ENCODE results near the gene SLCO4A1.
A peak's percentile ranks its signal among the peaks of the same experiment; 100 is the strongest.

The SLCO4A1 gene

DNA sequence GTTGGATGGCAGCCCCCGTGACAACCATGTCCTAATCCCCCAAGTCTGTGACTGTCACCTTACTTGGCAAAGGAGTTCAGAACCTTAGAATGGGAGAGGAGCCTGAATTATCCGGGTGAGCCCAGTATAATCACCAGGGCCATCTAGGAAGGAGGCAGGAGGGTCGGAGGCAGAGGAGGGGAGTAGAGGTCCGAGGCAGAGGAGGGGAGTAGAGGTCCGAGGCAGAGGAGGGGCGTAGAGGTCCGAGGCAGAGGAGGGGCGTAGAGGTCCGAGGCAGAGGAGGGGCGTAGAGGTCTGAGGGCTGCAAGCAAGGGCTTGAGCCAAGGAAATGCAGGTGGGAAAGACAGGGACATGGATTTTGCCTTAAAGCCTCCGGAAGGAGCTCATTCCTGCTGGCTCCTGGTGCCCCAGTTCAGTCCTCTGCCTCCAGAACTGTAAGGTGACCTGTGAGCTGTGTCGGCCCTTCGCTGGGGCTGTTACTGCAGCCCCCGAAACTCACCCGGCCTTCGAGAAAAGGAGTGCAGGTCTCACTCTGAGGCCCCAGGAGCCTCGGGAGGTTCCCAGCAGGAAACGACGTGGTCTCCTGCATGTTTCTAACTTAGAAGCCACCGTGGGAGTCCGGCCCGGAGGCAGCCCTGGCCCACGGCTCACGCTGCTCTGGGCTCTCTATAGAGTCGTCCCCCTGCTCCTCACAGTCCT, 20.0 kb upstream of the SLCO4A1 start:
- TF ChIP-seq POLR2AphosphoS5 (IDR thresholded peaks at IDR 0.05; ENCODE audit: low read depth, low read length) = no peak
- TF ChIP-seq REST (IDR thresholded peaks at IDR 0.05; ENCODE audit: insufficient read depth in 1 of 2, low read depth in 2 of 2, low read length in 2 of 2) = no peak
- TF ChIP-seq FOXP2 (optimal IDR thresholded peaks at IDR 0.05; ENCODE audit: borderline replicate concordance, extremely low read depth, extremely low read length, insufficient read depth) = no peak
- no peak for TF ChIP-seq TAF1 (IDR thresholded peaks at IDR 0.05; ENCODE audit: borderline replicate concordance, insufficient read depth, low read length)

DNA sequence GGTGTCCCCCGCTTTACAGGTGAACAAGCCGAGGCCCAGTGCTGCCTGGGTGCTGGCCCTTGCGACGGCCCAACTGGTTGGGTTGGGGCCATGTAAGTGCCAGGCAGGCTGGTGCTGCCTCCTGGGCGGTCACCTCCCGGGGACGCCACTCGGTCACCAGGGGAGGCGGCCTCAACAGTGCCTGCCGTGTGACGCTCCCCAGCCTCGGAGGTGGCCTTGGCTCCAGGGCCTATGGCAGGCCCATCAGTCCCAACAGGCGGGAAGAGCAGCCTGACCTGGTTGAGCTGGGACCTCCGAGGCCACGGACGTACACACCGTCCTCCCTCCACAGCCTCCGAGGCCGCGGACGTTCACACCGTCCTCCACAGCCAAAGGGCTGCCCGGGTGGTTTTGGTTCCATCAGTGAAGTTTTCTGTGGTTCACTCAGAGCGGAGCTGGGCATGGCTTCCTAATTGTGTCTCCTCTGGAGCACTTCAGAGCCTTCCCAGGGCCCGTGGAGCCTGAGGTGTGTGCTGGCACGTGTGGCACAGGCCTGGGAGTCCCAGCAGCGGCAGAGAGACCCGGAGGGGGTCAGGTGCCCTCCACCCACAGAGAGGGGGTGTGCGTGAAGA, 19.3 kb upstream of the SLCO4A1 start:
- no peak for TF ChIP-seq POLR2AphosphoS5 (IDR thresholded peaks at IDR 0.05; ENCODE audit: low read depth, low read length)
- TF ChIP-seq FOXP2 (optimal IDR thresholded peaks at IDR 0.05; ENCODE audit: borderline replicate concordance, extremely low read depth, extremely low read length, insufficient read depth) = no peak
- TF ChIP-seq SIN3A (IDR thresholded peaks at IDR 0.05; ENCODE audit: borderline replicate concordance, insufficient read depth, low read length) = no peak

- TF ChIP-seq TAF1 (IDR thresholded peaks at IDR 0.05; ENCODE audit: borderline replicate concordance, insufficient read depth, low read length) (peak; percentile 52; the same call in 1 of the 2 replicates), FOXP2 (optimal IDR thresholded peaks at IDR 0.05; ENCODE audit: borderline replicate concordance, extremely low read depth, extremely low read length, insufficient read depth) (no peak), POLR2AphosphoS5 (IDR thresholded peaks at IDR 0.05; ENCODE audit: low read depth, low read length) (no peak), REST (IDR thresholded peaks at IDR 0.05; ENCODE audit: insufficient read depth in 1 of 2, low read depth in 2 of 2, low read length in 2 of 2) (peak in 1 of 2 experiments; percentile 40; a peak in 1 of 4 replicates)
These were observed 18.6 kb upstream of the SLCO4A1 start for GRCh38 chr20:62623488-62624324.

DNA sequence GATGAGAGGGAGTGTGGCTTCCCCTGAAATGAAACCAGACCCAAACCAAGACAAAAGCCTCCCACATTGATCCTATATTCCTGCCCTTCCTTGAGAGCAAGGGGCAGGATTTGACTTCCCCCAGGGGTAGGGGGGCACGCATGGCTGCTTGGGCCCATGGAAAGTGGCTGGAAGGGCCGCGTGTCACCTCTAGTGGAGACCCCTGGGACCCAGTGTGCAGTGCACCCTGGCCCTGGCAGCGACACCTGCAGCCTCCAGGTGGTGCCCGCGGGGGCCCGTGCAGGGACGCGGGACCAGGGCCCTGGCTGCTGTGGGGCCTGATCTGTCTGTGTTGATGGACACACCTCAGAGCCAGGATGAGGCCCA, 18.0 kb upstream of the SLCO4A1 start:
- TF ChIP-seq SIN3A (IDR thresholded peaks at IDR 0.05; ENCODE audit: borderline replicate concordance, insufficient read depth, low read length) (no peak), FOXP2 (optimal IDR thresholded peaks at IDR 0.05; ENCODE audit: borderline replicate concordance, extremely low read depth, extremely low read length, insufficient read depth) (no peak), POLR2AphosphoS5 (IDR thresholded peaks at IDR 0.05; ENCODE audit: low read depth, low read length) (no peak)

DNA sequence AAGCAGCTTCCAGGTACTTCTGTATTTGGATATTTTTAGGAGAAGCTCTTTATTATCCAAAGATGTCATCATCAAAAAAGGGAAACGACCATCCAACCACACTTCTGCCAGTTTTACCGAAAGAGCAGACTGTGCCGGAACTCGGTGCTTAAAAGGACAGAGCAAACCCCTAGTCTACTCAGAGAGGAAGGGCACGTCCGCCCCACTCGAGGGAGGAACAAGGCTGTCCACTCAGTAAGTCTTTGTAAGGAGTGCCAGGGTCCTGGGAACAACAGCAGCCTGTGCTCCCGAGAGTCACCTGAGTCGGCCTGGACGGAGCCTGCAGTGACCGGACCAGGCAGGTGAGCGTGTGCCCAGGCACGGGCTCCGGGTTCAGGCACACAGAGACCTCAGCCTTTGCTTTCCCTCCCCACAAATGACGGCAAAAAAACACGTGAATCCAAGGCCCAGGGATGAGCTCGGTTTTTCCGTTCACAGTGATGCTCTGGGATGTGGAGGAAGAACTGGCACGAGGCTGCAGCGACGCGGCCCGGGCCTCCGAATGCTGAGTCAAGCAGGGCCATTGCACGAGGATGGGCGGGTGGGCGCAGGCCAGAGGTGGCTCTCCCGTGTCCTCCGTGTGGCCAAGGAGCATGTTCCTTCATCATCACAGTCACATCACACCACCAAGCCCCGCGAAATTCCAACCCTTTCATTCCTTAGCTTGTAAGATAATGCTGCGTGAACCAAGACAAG, 17.4 kb upstream of the SLCO4A1 start:
- TF ChIP-seq TAF1 (IDR thresholded peaks at IDR 0.05; ENCODE audit: borderline replicate concordance, insufficient read depth, low read length) (no peak), SIN3A (IDR thresholded peaks at IDR 0.05; ENCODE audit: borderline replicate concordance, insufficient read depth, low read length) (no peak), REST (IDR thresholded peaks at IDR 0.05; ENCODE audit: insufficient read depth in 1 of 2, low read depth in 2 of 2, low read length in 2 of 2) (no peak), FOXP2 (optimal IDR thresholded peaks at IDR 0.05; ENCODE audit: borderline replicate concordance, extremely low read depth, extremely low read length, insufficient read depth) (no peak), POLR2AphosphoS5 (IDR thresholded peaks at IDR 0.05; ENCODE audit: low read depth, low read length) (no peak)
